B cell (primary cell): ENCODE results near the gene EEF1AKMT3. TPM values are rescaled to one million over a fixed set of nuclear protein-coding genes. Genes with fewer than 3 reads are reported as not detected.

Source experiments
- ATAC-seq: fragments of 200-7000 bp; cut with Tn5 transposase; one replicate; pipeline ENCODE4 v1.10.0; 2021; ENCODE audit warnings: low read depth, mild to moderate bottlenecking, moderate number of reproducible peaks, moderate library complexity
- CTCF ChIA-PET: fragments of 350-600 bp; sonication (Branson Sonifier 250); formaldehyde crosslinking; loops from one replicate; lab custom pipeline; 2021; ENCODE audit warnings: antibody characterized with exemption, inconsistent platforms; lab: Charles Lee
- POLR2A ChIA-PET: fragments of 350-600 bp; sonication (Branson Sonifier 250); formaldehyde crosslinking; loops from one replicate; lab custom pipeline; 2021; ENCODE audit warnings: antibody characterized with exemption; lab: Charles Lee
- DNase-seq: peaks from one replicate; pipeline ENCODE4 v3.0.0; 2013
- H2AFZ ChIP-seq: 2 replicates; pipeline ENCODE4 v1.6.1; 2012; ENCODE audit warnings: mild to moderate bottlenecking, low read depth, low read length; ENCODE audit not compliant: insufficient read depth, poor library complexity, severe bottlenecking
- H3K27ac ChIP-seq, 2 donors: 1 replicate in 1 of 2; 2 replicates in 1 of 2; pipeline ENCODE4 v1.5.1; 2012 to 2013; ENCODE audit warnings: low read length in 2 of 2, mild to moderate bottlenecking in 2 of 2, moderate library complexity in 1 of 2
- H3K27me3 ChIP-seq, 4 experiments: fragments of 200-600 bp in 1 of 4; sonication (generic) in 1 of 4; replicated peaks in 1 of 4; 1 replicate in 2 of 4; 2 replicates in 2 of 4; pipeline versions ENCODE4 v1.6.1 to v1.7.0; 2013 to 2016; ENCODE audit warnings: low read length in 3 of 4, mild to moderate bottlenecking in 2 of 4, mixed read lengths in 1 of 4, moderate library complexity in 1 of 4; ENCODE audit not compliant: insufficient read depth in 4 of 4, control insufficient read depth in 3 of 4; ENCODE audit errors: control extremely low read depth in 1 of 4
- H3K36me3 ChIP-seq, 2 experiments: replicated peaks in 1 of 2; 1 replicate in 1 of 2; 2 replicates in 1 of 2; pipeline versions ENCODE4 v1.6.1 to v1.7.1; 2013; ENCODE audit warnings: low read length in 1 of 2; ENCODE audit not compliant: insufficient read depth in 2 of 2, control insufficient read depth in 1 of 2; ENCODE audit errors: control extremely low read depth in 1 of 2, extremely low read depth in 1 of 2
- H3K4me1 ChIP-seq, 2 donors: fragments of 200-600 bp in 1 of 2; sonication (generic) in 1 of 2; 1 replicate in 1 of 2; 2 replicates in 1 of 2; pipeline versions ENCODE4 v1.5.1 to v1.6.1; 2013 to 2017; ENCODE audit warnings: low read length in 2 of 2; ENCODE audit not compliant: control insufficient read depth in 2 of 2, insufficient read depth in 2 of 2
- H3K4me2 ChIP-seq: replicated peaks from 2 replicates; pipeline ENCODE3; 2012; ENCODE audit warnings: mild to moderate bottlenecking, low read depth, low read length; ENCODE audit not compliant: poor library complexity, severe bottlenecking
- H3K4me3 ChIP-seq, 5 experiments: fragments of 200-600 bp in 1 of 5; sonication (generic) in 1 of 5; 1 replicate in 3 of 5; 2 replicates in 2 of 5; pipeline versions ENCODE4 v1.5.1 to v1.7.0; 2011 to 2016; ENCODE audit warnings: low read length in 4 of 5, mild to moderate bottlenecking in 4 of 5, low read depth in 2 of 5, control low read depth in 1 of 5, moderate library complexity in 1 of 5; ENCODE audit not compliant: insufficient read depth in 1 of 5; ENCODE audit errors: control extremely low read depth in 1 of 5, extremely low read depth in 1 of 5
- H3K79me2 ChIP-seq: fragments of 200-600 bp; sonication (generic); one replicate; pipeline ENCODE4 v1.6.0; 2016; ENCODE audit warnings: low read length; ENCODE audit not compliant: control insufficient read depth, insufficient read depth
- H3K9ac ChIP-seq: fragments of 200-600 bp; sonication (generic); 2 replicates; pipeline ENCODE4 v1.6.1; 2017; ENCODE audit warnings: mild to moderate bottlenecking, low read length, moderate library complexity
- H3K9me3 ChIP-seq, 3 donors: one replicate each; pipeline versions ENCODE4 v1.6.1 to v1.7.1; 2013; ENCODE audit warnings: low read length in 2 of 3; ENCODE audit not compliant: control insufficient read depth in 2 of 3, insufficient read depth in 1 of 3; ENCODE audit errors: control extremely low read depth in 1 of 3
- H4K20me1 ChIP-seq: 2 replicates; pipeline ENCODE4 v1.6.0; 2012; ENCODE audit warnings: mild to moderate bottlenecking, low read length; ENCODE audit not compliant: insufficient read depth, control insufficient read depth, poor library complexity, severe bottlenecking
- H3K27ac Mint-ChIP-seq: one replicate; pipeline ENCODE4 v1.8.0; 2021; ENCODE audit warnings: mixed read lengths
- H3K27me3 Mint-ChIP-seq: one replicate; pipeline ENCODE4 v1.8.0; 2021; ENCODE audit warnings: mixed read lengths
- H3K4me1 Mint-ChIP-seq: one replicate; pipeline ENCODE4 v1.8.0; 2021; ENCODE audit warnings: mixed read lengths
- H3K4me3 Mint-ChIP-seq: one replicate; pipeline ENCODE4 v1.8.0; 2021; ENCODE audit warnings: mixed read lengths
- H3K9me3 Mint-ChIP-seq: one replicate; pipeline ENCODE4 v1.8.0; 2022; ENCODE audit warnings: mixed read lengths; ENCODE audit not compliant: insufficient read depth
- CTCF ChIP-seq: fragments of 200-600 bp; IDR thresholded peaks from one replicate; pipeline ENCODE4 v1.8.0; 2022; ENCODE audit warnings: antibody characterized with exemption, mild to moderate bottlenecking
- EZH2 ChIP-seq: IDR thresholded peaks from 2 replicates; pipeline ENCODE4 v1.6.1; 2012; ENCODE audit warnings: borderline replicate concordance, low read depth, mild to moderate bottlenecking, moderate library complexity, low read length; ENCODE audit not compliant: insufficient read depth, poor library complexity, severe bottlenecking
- WGBS: methylation state at CpG from one replicate; pipeline ENCODE4 v1.1.5; 2013; ENCODE audit warnings: missing lambda C conversion rate; ENCODE audit not compliant: insufficient coverage; 5-methylcytosine and 5-hydroxymethylcytosine counted together
- intact Hi-C: fragments of 100-400 bp; cut with micrococcal nuclease; formaldehyde crosslinking; loops from one replicate; pipeline ENCODE4 v1.10.0; 2022
- polyA plus RNA-seq: library from polyadenylated mRNA; depleted of rRNA; stranded (reverse); fragments of >200 nt; gene quantifications from 2 replicates; pipeline ENCODE4 v1.2.3, GENCODE V29; 2012
- total RNA-seq, 2 donors: library from RNA; stranded (reverse); fragments of 120-200 nt in 1 of 2; gene quantifications; 1 replicate in 1 of 2; 2 replicates in 1 of 2; pipeline versions ENCODE4 v1.2.3 to v1.2.4, GENCODE V29; 2013 to 2022

Gene EEF1AKMT3
- total and polyA plus RNA-seq, 2 donors (not counting 1 experiment from before 2014, with no cell fraction given), result 0.89 to 1.3 TPM

GRCh38 chr12:57751788-57752667, 20.4 kb upstream of the EEF1AKMT3 start, which contains the start of gene CDK4:
Gene CDK4, minus strand, starts transcription at chr12:57752310. Its CDS starts 593 bp downstream, at chr12:57751717.
- Histone ChIP-seq H3K27me3 (no peaks in the 10 kb centered on the region), H2AFZ (peak within 1 kb of the TSS; percentile 90), H3K36me3 (peaks cover 2 to 37% of the 10 kb centered on the region in 2 experiments), H3K4me1 (peaks cover 39 to 50% of the 10 kb centered on the region in 2 donors), H3K79me2 (peaks cover 22% of the 10 kb centered on the region), H3K4me2 (peak within 1 kb of the TSS; percentile 85), H3K4me3 (peak within 1 kb of the TSS; percentile 51 to 84 (median 78)), H3K27ac (peak within 1 kb of the TSS; percentile 74 to 98), H3K9me3 (no peaks in the 10 kb centered on the region), H3K9ac (peak within 1 kb of the TSS; percentile 75), H4K20me1 (peaks cover 10% of the 10 kb centered on the region)
- CTCF ChIA-PET, result interaction anchor here (0.7 to 1.2 kb wide), 4 partner anchors 10 to 995 kb away, joined by 3 to 9 read pairs (median 6); no protein-coding TSS in a partner anchor
- ATAC-seq (peak; percentile 78), DNase-seq (peak; percentile 100)
- peaks cover 55% of the 10 kb centered on the region for H3K4me1 Mint-ChIP-seq
- no peaks in the 10 kb centered on the region for H3K9me3 Mint-ChIP-seq
- POLR2A ChIA-PET, result no interaction called here
- peak within 1 kb of the TSS; percentile 91 for H3K4me3 Mint-ChIP-seq
- WGBS, result under 1% methylated on average over 47 of the region's 58 CpGs
- peak within 1 kb of the TSS; percentile 95 for H3K27ac Mint-ChIP-seq
- no peaks in the 10 kb centered on the region for H3K27me3 Mint-ChIP-seq
- intact Hi-C loops, result loop anchor here (1.0 to 10.0 kb wide), 10 partner anchors 8 to 1635 kb away; partner anchors contain the start of genes DCTN2, DDIT3, EEF1AKMT3 and GLI1
- no peak for TF ChIP-seq CTCF
- TF ChIP-seq EZH2, result no peak

GRCh38 chr12:57752668-57753000, 19.8 kb upstream of the EEF1AKMT3 start:
- H3K27ac Mint-ChIP-seq, result peak overlapping the region; percentile 95
- H3K4me2 ChIP-seq, result peak overlapping the region; percentile 64
- peak overlapping the region in 4 of 5 experiments; percentile 7 to 27 (median 12) for H3K4me3 ChIP-seq
- no peaks in the 10 kb centered on the region for H3K27me3 Mint-ChIP-seq
- ChIA-PET POLR2A (no interaction called here), CTCF (interaction anchor here (0.9 to 1.2 kb wide), 3 partner anchors 11 to 995 kb away, joined by 3 to 9 read pairs (median 3); no protein-coding TSS in a partner anchor)
- no peak for DNase-seq
- peak overlapping the region; percentile 91 for H3K4me3 Mint-ChIP-seq
- H3K9me3 Mint-ChIP-seq, result no peaks in the 10 kb centered on the region
- peaks cover 24% of the 10 kb centered on the region for H3K79me2 ChIP-seq
- WGBS, result 6% methylated on average over 3 of the region's 5 CpGs
- H3K9ac ChIP-seq, result peak overlapping the region; percentile 50
- H3K4me1 Mint-ChIP-seq, result peaks cover 56% of the 10 kb centered on the region
- no peaks in the 10 kb centered on the region for H3K9me3 ChIP-seq
- TF ChIP-seq CTCF, result no peak
- TF ChIP-seq EZH2, result no peak
- ATAC-seq, result no peak
- H2AFZ ChIP-seq, result no peak overlapping the region
- H4K20me1 ChIP-seq, result peaks cover 16% of the 10 kb centered on the region
- H3K4me1 ChIP-seq, result peaks cover 40 to 55% of the 10 kb centered on the region in 2 donors
- intact Hi-C loops, result loop anchor here (1.0 to 10.0 kb wide), 10 partner anchors 8 to 1635 kb away; partner anchors contain the start of genes DCTN2, DDIT3, EEF1AKMT3 and GLI1
- H3K27me3 ChIP-seq, result no peaks in the 10 kb centered on the region
- peaks cover 1 to 37% of the 10 kb centered on the region in 2 experiments for H3K36me3 ChIP-seq
- peak overlapping the region; percentile 74 to 98 for H3K27ac ChIP-seq
